Vagina (tissue), 2 donors: Measurements from ENCODE around the gene DIO1. TPM values are rescaled to one million over a fixed set of nuclear protein-coding genes. Genes with fewer than 3 reads are reported as not detected.
"Not testable (repeated sequence)": the region's sequence is repeated elsewhere in the genome, so short reads cannot be mapped to it uniquely, and the experiment has no call there.

Experiments used
- DNase-seq, 2 donors: peaks; one replicate each; pipeline ENCODE4 v3.0.0-alpha.2; 2017; ENCODE audit errors: extremely low spot score in 2 of 2
- H3K27ac ChIP-seq: fragments of 200-600 bp; sonication (generic); one replicate; pipeline ENCODE4 v1.5.1; 2019
- H3K27me3 ChIP-seq: fragments of 200-600 bp; sonication (generic); one replicate; pipeline ENCODE4 v1.5.1; 2019
- H3K36me3 ChIP-seq, 2 donors: fragments of 200-600 bp; sonication (generic); one replicate each; pipeline ENCODE4 v1.5.1; 2017 to 2019
- H3K4me1 ChIP-seq: fragments of 200-600 bp; sonication (generic); one replicate; pipeline ENCODE4 v1.5.1; 2019
- H3K4me3 ChIP-seq, 2 donors: fragments of 200-600 bp; sonication (generic); 1 replicate in 1 of 2; 2 replicates in 1 of 2; pipeline ENCODE4 v1.5.1; 2016 to 2019
- H3K9me3 ChIP-seq: fragments of 200-600 bp; sonication (generic); one replicate; pipeline ENCODE4 v1.5.1; 2019
- CTCF ChIP-seq, 3 experiments: fragments of 450-650 bp in 2 of 3; fragments of 200-600 bp in 1 of 3; sonication (generic) in 1 of 3; IDR thresholded peaks; one replicate each; pipeline ENCODE4 v1.5.1; 2017 to 2019; ENCODE audit warnings: antibody characterized with exemption in 3 of 3, mild to moderate bottlenecking in 2 of 3, moderate library complexity in 2 of 3
- POLR2A ChIP-seq, 2 donors: fragments of 450-650 bp; IDR thresholded peaks; one replicate each; pipeline ENCODE4 v1.6.1; 2017; ENCODE audit warnings: antibody characterized with exemption in 2 of 2, mild to moderate bottlenecking in 2 of 2, moderate library complexity in 2 of 2
- POLR2AphosphoS5 ChIP-seq, 2 donors: sonication (generic); formaldehyde crosslinking; IDR thresholded peaks; one replicate each; pipeline ENCODE4 v1.9.0; 2017; ENCODE audit warnings: antibody characterized with exemption in 2 of 2, mild to moderate bottlenecking in 2 of 2, low read depth in 1 of 2; ENCODE audit not compliant: insufficient read depth in 1 of 2
- intact Hi-C: fragments of 100-400 bp; cut with DNase I; formaldehyde crosslinking; loops from one replicate; pipeline ENCODE4 v1.15.1; 2023
- total RNA-seq: library from RNA; depleted of rRNA; stranded (reverse); fragments of >200 nt; gene quantifications from one replicate; pipeline ENCODE4 v1.2.3, GENCODE V29; 2016

Gene DIO1
- total RNA-seq, 1 donor from 2014 or later: not detected

GRCh38 chr1:53871773-53872484, 22.1 kb upstream of the DIO1 start:
- intact Hi-C loops: no loop called here
- no peak for DNase-seq
- H3K9me3 ChIP-seq: no peaks in the 10 kb centered on the region
- no peaks in the 10 kb centered on the region for H3K4me1 ChIP-seq
- no peak overlapping the region for H3K27ac ChIP-seq
- no peak overlapping the region for H3K4me3 ChIP-seq
- TF ChIP-seq POLR2AphosphoS5 (IDR thresholded peaks at IDR 0.05; ENCODE audit: insufficient read depth in 1 of 2, low read depth in 1 of 2) (no peak), POLR2A (IDR thresholded peaks at IDR 0.05) (no peak), CTCF (IDR thresholded peaks at IDR 0.05) (no peak)
- no peaks in the 10 kb centered on the region for H3K27me3 ChIP-seq
- peaks cover 4 to 40% of the 10 kb centered on the region in 2 donors for H3K36me3 ChIP-seq

- H3K4me3 ChIP-seq, H3K27ac ChIP-seq, H3K9me3 ChIP-seq, intact Hi-C loops, DNase-seq, H3K27me3 ChIP-seq, H3K4me1 ChIP-seq: not testable (repeated sequence)
- peaks cover 4 to 28% of the 10 kb centered on the region in 2 donors for H3K36me3 ChIP-seq
These were observed 18.8 kb upstream of the DIO1 start for GRCh38 chr1:53875150-53875549.

- Histone ChIP-seq H3K27me3 (no peaks in the 10 kb centered on the region), H3K9me3 (no peaks in the 10 kb centered on the region), H3K4me3 (no peak overlapping the region), H3K4me1 (no peaks in the 10 kb centered on the region), H3K36me3 (peaks cover 0 to 20% of the 10 kb centered on the region in 2 donors), H3K27ac (no peak overlapping the region)
- TF ChIP-seq CTCF (IDR thresholded peaks at IDR 0.05) (peak; percentile 29 to 43 (median 42)), POLR2A (IDR thresholded peaks at IDR 0.05) (no peak)
- intact Hi-C loops: no loop called here
- no peak for DNase-seq
These were observed 15.4 kb upstream of the DIO1 start for GRCh38 chr1:53878492-53879105.

GRCh38 chr1:53881853-53882252, 12.1 kb upstream of the DIO1 start:
- H3K4me1 ChIP-seq, H3K27me3 ChIP-seq, intact Hi-C loops, H3K27ac ChIP-seq, H3K9me3 ChIP-seq, DNase-seq, H3K4me3 ChIP-seq: not testable (repeated sequence)
- peaks cover 0 to 24% of the 10 kb centered on the region in 2 donors for H3K36me3 ChIP-seq

- intact Hi-C loops, H3K27me3 ChIP-seq, H3K4me1 ChIP-seq, H3K27ac ChIP-seq, H3K4me3 ChIP-seq, DNase-seq, H3K9me3 ChIP-seq: not testable (repeated sequence)
- H3K36me3 ChIP-seq: peaks cover 0 to 20% of the 10 kb centered on the region in 2 donors
These were observed 10.4 kb upstream of the DIO1 start for GRCh38 chr1:53883600-53883999.

- peak overlapping the region; percentile 58 for H3K27ac ChIP-seq
- TF ChIP-seq POLR2A (IDR thresholded peaks at IDR 0.05): no peak
- peak overlapping the region; percentile 91 to 94 for H3K4me3 ChIP-seq
- no peaks in the 10 kb centered on the region for H3K9me3 ChIP-seq
- H3K27me3 ChIP-seq: no peaks in the 10 kb centered on the region
- DNase-seq: no peak
- H3K4me1 ChIP-seq: peaks cover 19% of the 10 kb centered on the region
- peaks cover 0 to 5% of the 10 kb centered on the region in 2 donors for H3K36me3 ChIP-seq
- intact Hi-C loops: no loop called here
These were observed 5.3 kb upstream of the DIO1 start for GRCh38 chr1:53888681-53889080.
